Natural killer cell (primary cell): Measurements from ENCODE around the gene NIF3L1. TPM values are rescaled to one million over a fixed set of nuclear protein-coding genes. Genes with fewer than 3 reads are reported as not detected.

Source experiments
- ATAC-seq, 3 donors: fragments of 150-1000 bp in 2 of 3; fragments of 200-7000 bp in 1 of 3; cut with Tn5 transposase; 1 replicate in 1 of 3; 2 replicates in 2 of 3; pipeline ENCODE4 v1.10.0; 2021; ENCODE audit warnings: mild to moderate bottlenecking in 2 of 3, moderate library complexity in 2 of 3
- DNase-seq, 2 donors: peaks; one replicate each; pipeline versions ENCODE4 v3.0.0 to v3.0.0-alpha.2; 2013 to 2021; ENCODE audit warnings: mixed read lengths in 1 of 2
- H3K27ac ChIP-seq: one replicate; pipeline ENCODE4 v1.5.1; 2013; ENCODE audit warnings: mild to moderate bottlenecking, low read length
- H3K27me3 ChIP-seq: one replicate; pipeline ENCODE4 v1.6.1; 2013; ENCODE audit warnings: low read length; ENCODE audit not compliant: control insufficient read depth, insufficient read depth
- H3K36me3 ChIP-seq: one replicate; pipeline ENCODE4 v1.6.1; 2013; ENCODE audit warnings: low read length; ENCODE audit not compliant: control insufficient read depth, insufficient read depth
- H3K4me1 ChIP-seq: one replicate; pipeline ENCODE4 v1.6.1; 2013; ENCODE audit warnings: low read length; ENCODE audit not compliant: control insufficient read depth, insufficient read depth
- H3K4me3 ChIP-seq: one replicate; pipeline ENCODE4 v1.5.1; 2013; ENCODE audit warnings: low read length
- H3K9me3 ChIP-seq: one replicate; pipeline ENCODE4 v1.6.1; 2013; ENCODE audit warnings: low read length; ENCODE audit not compliant: control insufficient read depth, insufficient read depth
- H3K27ac Mint-ChIP-seq, 2 donors: one replicate each; pipeline ENCODE4 v1.8.0; 2022; ENCODE audit warnings: mild to moderate bottlenecking in 2 of 2, mixed read lengths in 2 of 2, moderate library complexity in 1 of 2
- H3K27me3 Mint-ChIP-seq, 2 donors: one replicate each; pipeline ENCODE4 v1.8.0; 2022; ENCODE audit warnings: low read depth in 2 of 2, mixed read lengths in 2 of 2
- H3K36me3 Mint-ChIP-seq: one replicate; pipeline ENCODE4 v1.8.0; 2022; ENCODE audit warnings: mixed read lengths
- H3K4me1 Mint-ChIP-seq, 2 donors: one replicate each; pipeline ENCODE4 v1.8.0; 2022; ENCODE audit warnings: mixed read lengths in 2 of 2
- H3K4me3 Mint-ChIP-seq: one replicate; pipeline ENCODE4 v1.8.0; 2022; ENCODE audit warnings: mild to moderate bottlenecking, moderate library complexity, mixed read lengths
- H3K9me3 Mint-ChIP-seq, 2 donors: one replicate each; pipeline ENCODE4 v1.8.0; 2022; ENCODE audit warnings: mixed read lengths in 2 of 2
- WGBS: methylation state at CpG from one replicate; pipeline ENCODE4 v1.1.7; 2013; ENCODE audit warnings: missing lambda C conversion rate; ENCODE audit not compliant: insufficient coverage; 5-methylcytosine and 5-hydroxymethylcytosine counted together
- intact Hi-C: fragments of 100-400 bp; cut with micrococcal nuclease; formaldehyde crosslinking; loops from one replicate; pipeline ENCODE4 v1.14.2; 2022
- total RNA-seq, 4 donors: library from RNA; stranded (reverse); fragments of 120-200 nt in 1 of 4; gene quantifications; one replicate each; pipeline versions ENCODE4 v1.2.3 to v1.2.4, GENCODE V29; 2013 to 2022
- TF ChIP-seq, protein P1 (sequence below): fragments of 200-600 bp; IDR thresholded peaks from one replicate; pipeline ENCODE4 v1.8.0; 2022; ENCODE audit warnings: antibody characterized with exemption

The NIF3L1 gene
- total RNA-seq, 3 donors from 2014 or later (not counting 1 experiment from before 2014, with no cell fraction given) = 8.8 to 13.3 (median 9.6) TPM

DNA sequence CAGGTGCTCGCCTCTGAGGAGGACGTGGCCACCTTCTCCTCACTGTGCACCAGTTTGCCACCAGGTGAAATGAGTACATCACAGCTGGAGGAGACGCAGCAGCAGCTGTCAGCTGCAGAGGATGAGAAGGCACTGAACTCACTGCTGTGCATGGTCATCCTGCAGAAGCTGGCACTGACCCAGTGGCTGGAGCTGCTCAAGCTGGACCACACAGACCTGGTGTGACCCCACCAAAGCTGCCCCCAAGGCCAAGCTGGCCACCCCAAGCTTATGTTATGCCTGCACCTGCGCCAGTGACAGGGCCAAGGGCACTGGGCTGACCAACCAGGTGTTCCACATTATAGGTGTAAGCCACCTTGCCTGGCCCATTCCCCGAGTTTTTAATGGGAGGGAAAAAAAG, 44.0 kb upstream of the NIF3L1 start:
- no peaks in the 10 kb centered on the region for H3K4me1 ChIP-seq
- Mint-ChIP-seq H3K27ac (no peak overlapping the region), H3K9me3 (no peaks in the 10 kb centered on the region), H3K36me3 (no peaks in the 10 kb centered on the region), H3K4me3 (no peak overlapping the region), H3K4me1 (peaks cover under 1 to 5% of the 10 kb centered on the region in 2 donors), H3K27me3 (no peaks in the 10 kb centered on the region)
- intact Hi-C loops = no loop called here
- ATAC-seq (peak in 1 of 3 donors; percentile 36), DNase-seq (no peak)
- H3K27me3 ChIP-seq = no peaks in the 10 kb centered on the region
- H3K4me3 ChIP-seq = no peak overlapping the region
- 94% methylated on average over 5 of the region's 5 CpGs for WGBS
- TF ChIP-seq, protein P1, sequence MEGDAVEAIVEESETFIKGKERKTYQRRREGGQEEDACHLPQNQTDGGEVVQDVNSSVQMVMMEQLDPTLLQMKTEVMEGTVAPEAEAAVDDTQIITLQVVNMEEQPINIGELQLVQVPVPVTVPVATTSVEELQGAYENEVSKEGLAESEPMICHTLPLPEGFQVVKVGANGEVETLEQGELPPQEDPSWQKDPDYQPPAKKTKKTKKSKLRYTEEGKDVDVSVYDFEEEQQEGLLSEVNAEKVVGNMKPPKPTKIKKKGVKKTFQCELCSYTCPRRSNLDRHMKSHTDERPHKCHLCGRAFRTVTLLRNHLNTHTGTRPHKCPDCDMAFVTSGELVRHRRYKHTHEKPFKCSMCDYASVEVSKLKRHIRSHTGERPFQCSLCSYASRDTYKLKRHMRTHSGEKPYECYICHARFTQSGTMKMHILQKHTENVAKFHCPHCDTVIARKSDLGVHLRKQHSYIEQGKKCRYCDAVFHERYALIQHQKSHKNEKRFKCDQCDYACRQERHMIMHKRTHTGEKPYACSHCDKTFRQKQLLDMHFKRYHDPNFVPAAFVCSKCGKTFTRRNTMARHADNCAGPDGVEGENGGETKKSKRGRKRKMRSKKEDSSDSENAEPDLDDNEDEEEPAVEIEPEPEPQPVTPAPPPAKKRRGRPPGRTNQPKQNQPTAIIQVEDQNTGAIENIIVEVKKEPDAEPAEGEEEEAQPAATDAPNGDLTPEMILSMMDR = no peak
- H3K36me3 ChIP-seq = peaks cover under 1% of the 10 kb centered on the region
- no peak overlapping the region for H3K27ac ChIP-seq
- no peaks in the 10 kb centered on the region for H3K9me3 ChIP-seq

DNA sequence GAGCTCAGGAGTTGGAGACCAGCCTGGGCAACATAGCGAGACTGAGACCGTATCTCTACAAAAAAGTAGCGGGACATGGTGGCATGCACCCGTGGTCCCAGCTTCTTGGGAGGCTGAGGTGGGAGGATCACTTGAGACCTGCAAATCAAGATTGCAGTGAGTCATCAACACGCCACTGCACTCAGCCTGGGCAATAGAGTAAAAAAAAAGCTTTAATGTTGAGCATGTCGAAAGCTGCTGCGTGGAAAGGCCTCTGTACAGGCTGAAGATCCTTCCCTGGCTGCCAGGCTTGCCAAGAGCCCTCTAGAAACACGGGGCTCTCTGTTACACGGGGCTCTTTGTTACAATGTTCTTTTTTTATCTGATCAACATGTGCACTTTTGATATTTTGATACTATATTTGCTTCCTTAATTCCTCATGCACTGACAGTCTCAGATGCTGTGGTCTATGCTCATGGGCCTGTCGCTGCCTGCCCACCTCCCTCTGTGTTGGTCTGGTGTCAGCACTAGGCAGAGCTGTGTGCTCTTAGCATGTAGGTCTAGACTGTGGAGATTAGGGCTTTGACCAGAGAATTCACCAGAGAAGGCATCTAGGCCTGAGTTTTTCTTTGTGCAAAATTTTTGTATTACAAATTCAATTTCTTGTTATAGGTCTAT, 43.4 kb upstream of the NIF3L1 start:
- H3K4me1 Mint-ChIP-seq = peaks cover 5 to 10% of the 10 kb centered on the region in 2 donors
- no peak overlapping the region for H3K4me3 Mint-ChIP-seq
- no peak for ATAC-seq
- 88% methylated on average over 10 of the region's 10 CpGs for WGBS
- intact Hi-C loops = no loop called here
- no peaks in the 10 kb centered on the region for H3K27me3 ChIP-seq
- TF ChIP-seq, protein P1 = no peak
- no peak for DNase-seq
- H3K27ac ChIP-seq = no peak overlapping the region
- H3K27ac Mint-ChIP-seq = no peak overlapping the region
- H3K27me3 Mint-ChIP-seq = no peaks in the 10 kb centered on the region
- peaks cover 6% of the 10 kb centered on the region for H3K36me3 Mint-ChIP-seq
- H3K9me3 ChIP-seq = no peaks in the 10 kb centered on the region
- H3K4me1 ChIP-seq = no peaks in the 10 kb centered on the region
- no peak overlapping the region for H3K4me3 ChIP-seq
- H3K36me3 ChIP-seq = peaks cover 6% of the 10 kb centered on the region
- no peaks in the 10 kb centered on the region for H3K9me3 Mint-ChIP-seq

DNA sequence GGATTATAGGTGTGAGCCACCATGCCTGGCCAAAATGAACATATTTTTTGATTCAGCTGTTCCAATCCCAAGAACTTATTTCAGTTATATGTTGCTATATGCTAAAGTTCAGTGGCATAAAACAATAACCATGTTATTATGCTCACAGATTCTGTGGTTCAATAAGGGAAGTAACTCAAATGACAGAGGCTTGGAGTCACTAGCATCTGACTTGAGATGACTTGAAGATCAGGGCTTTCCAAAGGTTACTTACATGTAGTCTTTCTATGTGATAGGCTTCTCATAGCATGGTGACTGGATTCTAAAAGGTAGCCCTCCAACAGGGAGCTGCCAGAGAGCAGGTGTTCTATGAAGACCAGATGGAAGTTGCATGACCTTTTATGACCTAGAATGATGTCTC, 41.9 kb upstream of the NIF3L1 start:
- Mint-ChIP-seq H3K27me3 (no peaks in the 10 kb centered on the region), H3K9me3 (no peaks in the 10 kb centered on the region), H3K4me1 (peaks cover 7 to 18% of the 10 kb centered on the region in 2 donors), H3K4me3 (no peak overlapping the region), H3K36me3 (peaks cover 13% of the 10 kb centered on the region), H3K27ac (peak overlapping the region in 1 of 2 donors; percentile 84)
- intact Hi-C loops = no loop called here
- ATAC-seq (no peak), DNase-seq (no peak)
- H3K27ac ChIP-seq = no peak overlapping the region
- H3K4me3 ChIP-seq = no peak overlapping the region
- no peaks in the 10 kb centered on the region for H3K4me1 ChIP-seq
- no peaks in the 10 kb centered on the region for H3K27me3 ChIP-seq
- H3K9me3 ChIP-seq = no peaks in the 10 kb centered on the region
- TF ChIP-seq, protein P1 = no peak
- H3K36me3 ChIP-seq = peaks cover 21% of the 10 kb centered on the region

DNA sequence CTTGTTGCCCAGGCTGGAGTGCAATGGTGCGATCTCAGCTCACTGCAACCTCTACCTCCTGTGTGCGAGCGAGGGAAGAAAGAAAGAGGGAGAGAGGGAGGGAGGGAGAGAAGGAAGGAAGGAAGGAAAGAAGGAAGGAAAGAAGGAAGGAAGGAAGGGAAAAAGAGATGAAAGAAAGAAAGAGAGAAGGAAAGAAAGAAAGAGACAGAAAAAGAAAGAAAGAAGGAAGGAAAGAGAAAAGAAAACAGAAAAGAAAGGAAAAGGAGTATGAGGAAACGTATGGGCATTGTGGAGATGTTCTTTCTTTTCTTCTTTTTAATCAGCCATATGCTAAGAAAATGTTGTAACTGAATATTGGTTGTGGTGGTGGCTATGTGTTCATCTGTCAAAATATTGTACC, 41.2 kb upstream of the NIF3L1 start:
- no peaks in the 10 kb centered on the region for H3K27me3 ChIP-seq
- ATAC-seq (no peak), DNase-seq (no peak)
- H3K36me3 ChIP-seq = peaks cover 28% of the 10 kb centered on the region
- H3K4me1 ChIP-seq = no peaks in the 10 kb centered on the region
- H3K27ac ChIP-seq = no peak overlapping the region
- no peak overlapping the region for H3K4me3 ChIP-seq
- H3K4me1 Mint-ChIP-seq = peaks cover 12 to 25% of the 10 kb centered on the region in 2 donors
- intact Hi-C loops = no loop called here
- peaks cover 19% of the 10 kb centered on the region for H3K36me3 Mint-ChIP-seq
- TF ChIP-seq, protein P1 = no peak
- no peaks in the 10 kb centered on the region for H3K27me3 Mint-ChIP-seq
- peak overlapping the region in 1 of 2 donors; percentile 84 for H3K27ac Mint-ChIP-seq
- H3K4me3 Mint-ChIP-seq = no peak overlapping the region
- 100% methylated on average over 4 of the region's 4 CpGs for WGBS
- no peaks in the 10 kb centered on the region for H3K9me3 Mint-ChIP-seq
- H3K9me3 ChIP-seq = no peaks in the 10 kb centered on the region
